Naive thymus-derived CD8-positive, alpha-beta T cell (primary cell): ENCODE measurements around the gene MAGEL2. TPM values are rescaled to one million over a fixed set of nuclear protein-coding genes. Genes with fewer than 3 reads are reported as not detected.
"Not testable (repeated sequence)": the region's sequence is repeated elsewhere in the genome, so short reads cannot be mapped to it uniquely, and the experiment has no call there.

Experiments
- ATAC-seq, 2 donors: fragments of 150-1000 bp; cut with Tn5 transposase in 1 of 2; sonication (Bioruptor Pico), chemical (Tn5 transposase) in 1 of 2; 1 replicate in 1 of 2; 2 replicates in 1 of 2; pipeline ENCODE4 v1.10.0; 2021; ENCODE audit warnings: mild to moderate bottlenecking in 2 of 2, moderate library complexity in 2 of 2
- POLR2A ChIA-PET: fragments of 350-600 bp; sonication (Branson Sonifier 250); formaldehyde crosslinking; loops from one replicate; lab custom pipeline; 2021; ENCODE audit warnings: antibody characterized with exemption; lab: Charles Lee
- DNase-seq, 10 donors: peaks; one replicate each; pipeline versions ENCODE4 v3.0.0 to v3.0.0-alpha.2; 2020 to 2022
- H3K27ac Mint-ChIP-seq, 10 donors: one replicate each; pipeline ENCODE4 v1.8.0; 2020 to 2022; ENCODE audit warnings: mild to moderate bottlenecking in 10 of 10, mixed read lengths in 10 of 10, moderate library complexity in 4 of 10, inconsistent platforms in 1 of 10
- H3K27me3 Mint-ChIP-seq, 5 donors: one replicate each; pipeline ENCODE4 v1.8.0; 2021 to 2022; ENCODE audit warnings: mixed read lengths in 5 of 5
- H3K36me3 Mint-ChIP-seq, 3 donors: one replicate each; pipeline ENCODE4 v1.8.0; 2020 to 2022; ENCODE audit warnings: mixed read lengths in 3 of 3, mild to moderate bottlenecking in 2 of 3, inconsistent platforms in 1 of 3
- H3K4me1 Mint-ChIP-seq, 4 donors: one replicate each; pipeline ENCODE4 v1.8.0; 2021 to 2022; ENCODE audit warnings: mixed read lengths in 4 of 4
- H3K4me3 Mint-ChIP-seq, 10 donors: one replicate each; pipeline ENCODE4 v1.8.0; 2020 to 2022; ENCODE audit warnings: mild to moderate bottlenecking in 10 of 10, mixed read lengths in 10 of 10, moderate library complexity in 6 of 10, inconsistent platforms in 1 of 10
- H3K9me3 Mint-ChIP-seq, 9 donors: one replicate each; pipeline ENCODE4 v1.8.0; 2020 to 2022; ENCODE audit warnings: mixed read lengths in 9 of 9, mild to moderate bottlenecking in 3 of 9, inconsistent platforms in 1 of 9, moderate library complexity in 1 of 9
- polyA plus RNA-seq, 3 donors: library from polyadenylated mRNA; unstranded; fragments of 300-500 nt; fragmentation: Illumina TruSeq; gene quantifications; one replicate each; pipeline ENCODE4 v1.2.3, GENCODE V29; 2021
- total RNA-seq, 8 experiments: library from RNA in 2 of 8; stranded (reverse) in 2 of 8; gene quantifications; one replicate each; pipeline ENCODE4 v1.2.3 and lab custom pipeline; 2021 to 2026

MAGEL2 gene
- total and polyA plus RNA-seq, 5 experiments from 2014 or later: not detected

GRCh38 chr15:23646165-23647000 lies 1.3 kb downstream of the MAGEL2 start:
- Mint-ChIP-seq H3K4me1 (no peaks in the 10 kb centered on the region), H3K36me3 (no peaks in the 10 kb centered on the region), H3K4me3 (no peak overlapping the region), H3K27me3 (peaks cover 10 to 39% (median 14%) of the 10 kb centered on the region in 5 donors), H3K27ac (no peak overlapping the region), H3K9me3 (no peaks in the 10 kb centered on the region)
- POLR2A ChIA-PET: no interaction called here
- ATAC-seq: no peak
- DNase-seq: no peak

- H3K4me3 Mint-ChIP-seq: no peak overlapping the region
- no peak for ATAC-seq
- POLR2A ChIA-PET: no interaction called here
- no peaks in the 10 kb centered on the region for H3K9me3 Mint-ChIP-seq
- H3K36me3 Mint-ChIP-seq: no peaks in the 10 kb centered on the region
- H3K27ac Mint-ChIP-seq: no peak overlapping the region
- no peak for DNase-seq
- H3K4me1 Mint-ChIP-seq: no peaks in the 10 kb centered on the region
- peaks cover 10 to 39% (median 14%) of the 10 kb centered on the region in 5 donors for H3K27me3 Mint-ChIP-seq
Observed at GRCh38 chr15:23645371-23646164, 2.1 kb downstream of the MAGEL2 start.

- Mint-ChIP-seq H3K27me3 (peaks cover 10 to 39% (median 14%) of the 10 kb centered on the region in 5 donors), H3K36me3 (no peaks in the 10 kb centered on the region), H3K9me3 (no peaks in the 10 kb centered on the region), H3K27ac (no peak overlapping the region), H3K4me1 (no peaks in the 10 kb centered on the region), H3K4me3 (no peak overlapping the region)
- POLR2A ChIA-PET: no interaction called here
- no peak for DNase-seq
- ATAC-seq: no peak
Observed at GRCh38 chr15:23644829-23645228, 2.8 kb downstream of the MAGEL2 start.

GRCh38 chr15:23642413-23643044 lies 5.1 kb downstream of the MAGEL2 start:
- ATAC-seq (no peak), DNase-seq (peak in 4 of 10 donors; percentile 7 to 28 (median 13))
- peaks cover 3 to 26% (median 9%) of the 10 kb centered on the region in 5 donors for H3K27me3 Mint-ChIP-seq
- no peaks in the 10 kb centered on the region for H3K36me3 Mint-ChIP-seq
- POLR2A ChIA-PET: no interaction called here
- no peak overlapping the region for H3K27ac Mint-ChIP-seq
- no peaks in the 10 kb centered on the region for H3K9me3 Mint-ChIP-seq
- no peak overlapping the region for H3K4me3 Mint-ChIP-seq
- no peaks in the 10 kb centered on the region for H3K4me1 Mint-ChIP-seq

- POLR2A ChIA-PET: no interaction called here
- H3K9me3 Mint-ChIP-seq: no peaks in the 10 kb centered on the region
- H3K4me1 Mint-ChIP-seq: no peaks in the 10 kb centered on the region
- peaks cover 4 to 21% (median 7%) of the 10 kb centered on the region in 5 donors for H3K27me3 Mint-ChIP-seq
- H3K4me3 Mint-ChIP-seq: no peak overlapping the region
- H3K36me3 Mint-ChIP-seq: no peaks in the 10 kb centered on the region
- no peak overlapping the region for H3K27ac Mint-ChIP-seq
- no peak for DNase-seq
- ATAC-seq: no peak
Observed at GRCh38 chr15:23634181-23634580, 13.5 kb downstream of the MAGEL2 start.

- H3K4me3 Mint-ChIP-seq: no peak overlapping the region
- no peak for ATAC-seq
- H3K27ac Mint-ChIP-seq: no peak overlapping the region
- no peak for DNase-seq
- H3K27me3 Mint-ChIP-seq: peaks cover 9 to 44% (median 19%) of the 10 kb centered on the region in 5 donors
- POLR2A ChIA-PET: no interaction called here
- H3K9me3 Mint-ChIP-seq: no peaks in the 10 kb centered on the region
- H3K36me3 Mint-ChIP-seq: no peaks in the 10 kb centered on the region
- H3K4me1 Mint-ChIP-seq: no peaks in the 10 kb centered on the region
Observed at GRCh38 chr15:23629234-23629805, 18.3 kb downstream of the MAGEL2 start.

- Mint-ChIP-seq H3K4me3 (no peak overlapping the region), H3K27ac (no peak overlapping the region), H3K27me3 (peaks cover 7 to 44% (median 17%) of the 10 kb centered on the region in 5 donors), H3K4me1 (no peaks in the 10 kb centered on the region), H3K9me3 (no peaks in the 10 kb centered on the region), H3K36me3 (no peaks in the 10 kb centered on the region)
- ATAC-seq (no peak), DNase-seq (no peak)
- POLR2A ChIA-PET: no interaction called here
Observed at GRCh38 chr15:23628612-23629233, 18.9 kb downstream of the MAGEL2 start.

- DNase-seq (no peak), ATAC-seq (no peak)
- Mint-ChIP-seq H3K4me3 (no peak overlapping the region), H3K4me1 (no peaks in the 10 kb centered on the region), H3K27me3 (peaks cover 0 to 8% (median 2%) of the 10 kb centered on the region in 5 donors), H3K27ac (no peak overlapping the region), H3K9me3 (peaks cover 0 to 13% (median 6%) of the 10 kb centered on the region in 9 donors), H3K36me3 (peaks cover 0 to 6% (median 0%) of the 10 kb centered on the region in 3 donors)
- POLR2A ChIA-PET: no interaction called here
Observed at GRCh38 chr15:23616536-23616935, 31.1 kb downstream of the MAGEL2 start.

- Mint-ChIP-seq H3K4me3 (no peak overlapping the region), H3K27me3 (peaks cover 0 to 8% (median 0%) of the 10 kb centered on the region in 5 donors), H3K4me1 (no peaks in the 10 kb centered on the region), H3K27ac (no peak overlapping the region), H3K9me3 (peaks cover 0 to 12% (median 0%) of the 10 kb centered on the region in 9 donors), H3K36me3 (peaks cover 0 to 3% (median 0%) of the 10 kb centered on the region in 3 donors)
- POLR2A ChIA-PET: no interaction called here
- ATAC-seq (no peak), DNase-seq (no peak)
Observed at GRCh38 chr15:23606226-23606625, 41.4 kb downstream of the MAGEL2 start.

- POLR2A ChIA-PET: no interaction called here
- ATAC-seq (no peak), DNase-seq (no peak)
- Mint-ChIP-seq H3K27me3 (peaks cover 0 to 1% (median 0%) of the 10 kb centered on the region in 5 donors), H3K9me3 (peaks cover 0 to 7% (median 0%) of the 10 kb centered on the region in 9 donors), H3K27ac (no peak overlapping the region), H3K4me1 (no peaks in the 10 kb centered on the region), H3K36me3 (peaks cover 0 to 3% (median 0%) of the 10 kb centered on the region in 3 donors), H3K4me3 (no peak overlapping the region)
Observed at GRCh38 chr15:23602124-23602523, 45.5 kb downstream of the MAGEL2 start.

GRCh38 chr15:23599053-23599452 lies 48.6 kb downstream of the MAGEL2 start:
- no peak overlapping the region for H3K4me3 Mint-ChIP-seq
- H3K4me1 Mint-ChIP-seq: peaks cover 0 to 2% (median 0%) of the 10 kb centered on the region in 4 donors
- DNase-seq: no peak
- POLR2A ChIA-PET: no interaction called here
- H3K9me3 Mint-ChIP-seq: peaks cover 0 to 6% (median 0%) of the 10 kb centered on the region in 9 donors
- peaks cover 0 to 3% (median 0%) of the 10 kb centered on the region in 3 donors for H3K36me3 Mint-ChIP-seq
- peaks cover 0 to 4% (median 0%) of the 10 kb centered on the region in 5 donors for H3K27me3 Mint-ChIP-seq
- no peak overlapping the region for H3K27ac Mint-ChIP-seq
- no peak for ATAC-seq

- H3K27ac Mint-ChIP-seq, H3K36me3 Mint-ChIP-seq, ATAC-seq, H3K27me3 Mint-ChIP-seq, POLR2A ChIA-PET, H3K9me3 Mint-ChIP-seq, H3K4me3 Mint-ChIP-seq, H3K4me1 Mint-ChIP-seq, DNase-seq: not testable (repeated sequence)
Observed at GRCh38 chr15:23597278-23597677, 50.4 kb downstream of the MAGEL2 start.
